IPS-18c (cell line): Measurements from ENCODE around the gene VPS37D.
"Not testable (repeated sequence)": the region's sequence is repeated elsewhere in the genome, so short reads cannot be mapped to it uniquely, and the experiment has no call there.

Experiments used
- H3K4me3 ChIP-seq: 2 replicates; pipeline ENCODE4 v1.7.0; 2013; ENCODE audit warnings: low read depth, mild to moderate bottlenecking, low read length, moderate library complexity; ENCODE audit not compliant: insufficient read depth
- H3K9me3 ChIP-seq: one replicate; pipeline ENCODE4 v1.6.1; 2013; ENCODE audit warnings: mild to moderate bottlenecking, low read length, moderate library complexity; ENCODE audit not compliant: control insufficient read depth, insufficient read depth

VPS37D gene

DNA sequence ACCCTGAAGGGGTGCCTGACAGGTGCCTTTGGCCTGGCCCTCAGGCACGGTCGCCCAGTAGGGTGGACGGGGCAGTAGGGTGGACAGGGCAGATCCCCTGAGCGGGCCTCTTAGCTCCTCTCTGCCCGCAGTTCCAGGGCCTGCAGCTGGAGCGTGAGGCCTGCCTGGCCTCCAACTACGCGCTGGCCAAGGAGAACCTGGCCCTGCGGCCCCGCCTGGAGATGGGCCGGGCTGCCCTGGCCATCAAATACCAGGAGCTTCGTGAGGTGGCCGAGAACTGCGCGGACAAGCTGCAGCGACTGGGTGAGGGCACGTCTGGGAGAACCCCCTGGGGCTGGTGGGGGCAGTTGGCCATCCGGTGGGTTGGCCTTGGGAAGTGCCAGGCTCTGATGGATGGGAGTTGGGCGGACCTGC is 1.7 kb downstream of the VPS37D start:
- Histone ChIP-seq H3K9me3 (no peaks in the 10 kb centered on the region), H3K4me3 (no peak overlapping the region; the same call in 1 of the 2 replicates)

DNA sequence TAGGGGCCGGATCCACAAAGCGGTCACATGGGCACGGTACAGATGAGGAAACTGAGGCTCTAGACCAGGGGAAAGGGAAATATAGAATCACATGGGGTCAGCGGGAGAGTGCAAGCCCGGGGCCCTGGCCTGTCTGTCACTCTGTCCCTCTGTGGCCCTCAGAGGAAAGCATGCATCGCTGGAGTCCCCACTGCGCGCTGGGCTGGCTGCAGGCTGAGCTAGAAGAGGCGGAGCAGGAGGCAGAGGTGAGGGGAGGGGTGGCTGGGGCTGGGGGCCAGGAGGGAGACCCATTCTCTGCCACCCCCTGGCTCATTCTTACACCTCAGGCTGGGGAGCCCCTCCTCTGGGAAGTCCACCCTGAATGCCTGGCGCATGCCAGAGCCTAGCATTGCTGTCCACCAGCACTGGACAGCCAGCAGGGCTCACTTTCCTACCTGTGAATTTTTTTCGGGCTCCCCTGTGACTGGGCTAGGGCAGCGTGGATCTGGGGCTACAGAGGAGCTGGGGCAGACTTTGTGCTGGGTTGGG is 2.3 kb downstream of the VPS37D start:
- Histone ChIP-seq H3K9me3 (no peaks in the 10 kb centered on the region), H3K4me3 (no peak overlapping the region)

DNA sequence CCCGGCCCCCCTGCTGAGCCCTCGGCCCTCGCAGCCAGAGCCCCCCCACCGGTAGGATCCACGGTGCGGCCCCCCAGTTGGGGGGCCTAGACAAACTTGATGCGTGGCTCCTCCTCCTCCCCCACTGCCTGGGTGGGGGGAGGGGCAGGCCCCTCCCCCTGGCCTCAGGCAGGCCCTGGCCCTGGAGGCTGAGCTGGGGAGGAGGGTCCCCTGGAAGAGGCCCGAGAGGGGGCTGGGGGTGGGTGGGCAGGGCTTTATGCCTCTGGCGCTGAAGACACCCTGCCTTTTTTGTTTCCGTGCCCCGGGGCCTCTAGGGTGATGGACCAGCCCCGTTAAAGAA is 3.7 kb downstream of the VPS37D start:
- H3K4me3 ChIP-seq, result no peak overlapping the region
- H3K9me3 ChIP-seq, result no peaks in the 10 kb centered on the region

DNA sequence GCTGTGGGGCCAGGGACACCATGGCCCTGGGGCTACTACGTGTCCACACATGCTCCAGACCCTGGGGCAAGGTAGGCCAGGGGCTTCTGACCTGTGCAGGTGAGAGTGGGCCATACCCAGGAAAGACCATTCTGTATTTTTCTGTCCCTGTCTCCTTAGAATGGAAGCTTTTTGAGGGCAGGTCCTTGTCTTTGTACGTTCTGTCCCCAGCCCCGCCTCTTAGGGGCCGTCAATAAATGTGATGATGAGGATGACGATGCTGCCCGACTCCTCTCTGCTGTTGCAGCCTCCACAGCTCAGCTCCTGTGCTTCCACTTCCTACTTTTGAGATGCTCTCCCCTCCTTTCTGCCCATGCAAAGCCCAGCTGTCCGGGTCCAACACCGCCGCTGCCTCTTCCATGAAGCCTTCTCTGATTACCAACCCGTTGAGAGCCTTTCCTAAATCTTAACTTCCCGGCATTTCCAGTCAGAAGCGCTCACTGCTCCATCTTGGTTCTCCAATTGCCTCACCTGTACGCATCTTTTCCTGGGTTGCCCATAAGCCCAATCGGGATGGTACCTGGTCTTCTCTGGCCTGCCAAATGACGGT is 4.3 kb downstream of the VPS37D start:
- no peak overlapping the region for H3K4me3 ChIP-seq
- H3K9me3 ChIP-seq, result no peaks in the 10 kb centered on the region

DNA sequence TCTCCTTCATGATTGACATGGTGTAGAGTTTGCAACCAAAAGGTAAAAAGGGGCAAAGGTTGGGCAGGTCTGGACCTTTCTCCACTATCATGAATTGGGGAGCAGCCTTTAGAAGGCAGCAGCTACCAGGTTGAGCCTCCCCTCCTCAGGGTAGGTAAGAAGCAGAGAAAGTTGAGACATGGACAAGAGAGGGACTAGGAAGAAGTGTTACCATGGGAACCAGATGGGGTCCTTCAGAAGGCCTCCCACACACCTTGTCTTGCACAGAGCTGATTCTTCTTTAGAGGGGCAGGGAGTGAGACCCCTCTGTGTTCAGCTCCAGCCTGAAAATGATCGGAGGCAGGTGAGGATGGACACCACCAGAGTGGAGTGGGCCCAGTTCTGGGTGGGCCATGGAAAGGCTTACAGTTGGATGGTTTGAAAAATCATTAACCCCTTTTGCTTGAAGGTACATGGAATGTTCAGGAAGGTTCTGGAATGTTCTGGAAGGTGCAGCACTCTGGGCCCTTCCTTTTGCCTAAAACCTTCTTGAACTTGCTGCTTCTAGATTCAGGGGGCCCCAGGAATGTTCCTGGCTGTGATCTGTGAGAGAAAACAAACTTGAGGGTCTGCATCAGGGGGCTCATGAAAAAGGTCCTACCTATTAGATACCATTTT is 7.0 kb downstream of the VPS37D start:
- Histone ChIP-seq H3K9me3 (no peaks in the 10 kb centered on the region), H3K4me3 (no peak overlapping the region)

DNA sequence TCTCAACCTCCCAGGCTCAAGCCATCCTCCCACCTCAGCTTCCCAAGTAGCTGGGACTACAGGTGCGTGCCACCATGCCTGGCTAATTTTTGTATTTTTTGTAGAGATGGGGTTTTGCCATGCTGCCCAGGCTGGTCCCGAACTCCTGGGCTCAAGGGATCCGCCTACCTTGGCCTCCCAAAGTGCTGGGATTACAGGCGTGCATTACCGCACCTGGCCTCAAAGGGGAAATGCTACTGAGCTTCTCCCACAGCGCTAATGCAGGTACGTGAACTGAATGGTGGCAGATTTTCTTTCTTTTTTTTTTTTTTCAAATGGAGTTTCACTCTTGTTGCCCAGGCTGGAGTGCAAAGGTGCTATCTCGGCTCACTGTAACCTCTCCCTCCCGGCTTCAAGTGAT is 8.4 kb downstream of the VPS37D start:
- not testable (repeated sequence) for H3K9me3 ChIP-seq, H3K4me3 ChIP-seq

DNA sequence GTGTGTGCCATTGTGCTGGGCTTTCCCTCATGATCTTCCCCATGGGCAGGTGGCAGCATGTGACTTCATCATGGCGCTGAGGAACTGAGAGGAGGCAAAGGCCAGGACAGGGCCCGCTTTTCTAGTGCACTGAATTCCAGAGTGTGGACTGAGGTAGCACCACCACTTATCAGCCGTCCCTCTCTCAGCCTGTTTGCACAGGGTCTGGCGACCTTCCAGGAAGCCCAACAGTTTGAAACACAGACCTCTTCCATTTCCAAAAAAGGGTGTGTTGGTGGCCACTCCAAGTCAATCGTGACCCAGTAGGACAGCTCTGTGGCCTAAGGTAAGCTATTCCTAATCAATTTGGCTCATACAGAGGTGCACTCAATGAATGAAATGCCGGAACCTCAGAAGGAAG is 11.2 kb downstream of the VPS37D start:
- no peaks in the 10 kb centered on the region for H3K9me3 ChIP-seq
- H3K4me3 ChIP-seq, result no peak overlapping the region

DNA sequence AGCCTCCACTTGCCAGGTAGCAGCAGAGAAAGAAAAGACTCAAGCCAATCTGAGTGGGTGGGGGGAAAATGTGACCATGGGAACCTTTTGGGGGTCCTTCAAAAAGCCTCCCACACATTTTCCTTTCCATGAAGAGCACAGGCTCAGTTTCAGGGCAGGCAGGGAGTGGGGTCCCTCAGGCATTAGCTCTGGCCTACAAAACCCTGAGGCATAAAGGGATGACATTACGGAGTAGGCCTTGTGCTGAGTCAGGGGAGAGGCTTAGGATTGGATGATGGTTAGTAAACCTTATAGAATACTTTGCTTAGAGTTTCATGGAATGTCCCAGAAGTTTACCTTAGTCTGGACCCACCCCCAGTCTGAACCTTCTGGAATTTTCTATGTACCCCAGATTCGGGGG is 12.1 kb downstream of the VPS37D start:
- Histone ChIP-seq H3K4me3 (no peak overlapping the region), H3K9me3 (no peaks in the 10 kb centered on the region)

DNA sequence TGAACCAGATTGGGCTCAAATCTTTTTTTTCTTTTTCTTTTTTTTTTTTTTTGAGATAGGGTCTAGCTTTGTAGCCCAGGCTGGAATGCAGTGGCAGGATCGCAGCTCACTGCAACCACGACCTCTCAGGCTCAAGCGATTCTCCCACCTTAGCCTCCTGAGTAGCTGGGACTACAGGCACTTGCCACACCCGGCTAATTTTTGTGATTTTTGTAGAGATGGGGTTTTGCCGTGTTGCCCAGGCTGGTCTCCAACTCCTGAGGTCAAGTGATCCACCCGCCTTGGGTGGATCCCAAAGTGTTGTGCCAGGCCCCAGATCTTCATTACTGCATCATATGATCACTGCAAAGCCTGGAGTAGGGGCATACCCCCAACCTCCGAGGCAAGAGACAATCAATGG is 12.9 kb downstream of the VPS37D start:
- Histone ChIP-seq H3K9me3 (no peaks in the 10 kb centered on the region), H3K4me3 (no peak overlapping the region)

DNA sequence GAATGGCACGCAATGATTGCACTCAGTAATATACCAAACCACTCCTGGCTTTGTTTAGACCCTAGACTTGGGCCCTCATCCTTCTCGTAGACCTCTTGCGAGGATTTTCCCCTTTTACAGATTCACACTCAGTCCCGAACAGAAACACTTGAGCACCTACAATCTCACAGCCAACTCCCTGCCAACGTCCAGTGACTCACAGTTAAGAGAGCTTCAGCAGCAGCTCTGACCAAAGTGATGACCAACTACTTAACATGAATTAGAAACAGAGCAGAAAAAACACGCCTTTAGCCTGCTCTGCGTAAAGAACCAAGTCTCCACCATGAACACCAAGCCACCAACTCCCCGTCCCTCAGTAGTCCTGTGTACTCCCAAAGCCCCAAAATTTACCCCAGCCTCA is 13.4 kb downstream of the VPS37D start:
- Histone ChIP-seq H3K9me3 (no peaks in the 10 kb centered on the region), H3K4me3 (no peak overlapping the region)

DNA sequence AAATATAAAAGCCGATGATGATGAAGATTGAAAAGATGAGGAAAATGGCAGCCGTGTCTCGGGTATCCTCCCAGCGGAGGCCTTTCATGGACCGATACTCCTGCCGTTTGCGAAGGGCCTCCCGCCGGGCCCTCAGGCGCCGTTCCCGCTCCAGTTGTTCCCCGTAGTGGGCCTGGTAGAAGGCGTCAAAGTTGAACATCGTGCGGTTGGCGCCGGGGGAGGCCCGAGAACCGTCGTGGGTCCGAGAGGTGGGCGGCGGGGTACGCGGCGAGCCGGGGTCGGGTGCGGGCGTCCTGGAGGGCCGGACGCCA is 15.1 kb downstream of the VPS37D start:
- Histone ChIP-seq H3K9me3 (no peaks in the 10 kb centered on the region), H3K4me3 (peak overlapping the region; percentile 95)

DNA sequence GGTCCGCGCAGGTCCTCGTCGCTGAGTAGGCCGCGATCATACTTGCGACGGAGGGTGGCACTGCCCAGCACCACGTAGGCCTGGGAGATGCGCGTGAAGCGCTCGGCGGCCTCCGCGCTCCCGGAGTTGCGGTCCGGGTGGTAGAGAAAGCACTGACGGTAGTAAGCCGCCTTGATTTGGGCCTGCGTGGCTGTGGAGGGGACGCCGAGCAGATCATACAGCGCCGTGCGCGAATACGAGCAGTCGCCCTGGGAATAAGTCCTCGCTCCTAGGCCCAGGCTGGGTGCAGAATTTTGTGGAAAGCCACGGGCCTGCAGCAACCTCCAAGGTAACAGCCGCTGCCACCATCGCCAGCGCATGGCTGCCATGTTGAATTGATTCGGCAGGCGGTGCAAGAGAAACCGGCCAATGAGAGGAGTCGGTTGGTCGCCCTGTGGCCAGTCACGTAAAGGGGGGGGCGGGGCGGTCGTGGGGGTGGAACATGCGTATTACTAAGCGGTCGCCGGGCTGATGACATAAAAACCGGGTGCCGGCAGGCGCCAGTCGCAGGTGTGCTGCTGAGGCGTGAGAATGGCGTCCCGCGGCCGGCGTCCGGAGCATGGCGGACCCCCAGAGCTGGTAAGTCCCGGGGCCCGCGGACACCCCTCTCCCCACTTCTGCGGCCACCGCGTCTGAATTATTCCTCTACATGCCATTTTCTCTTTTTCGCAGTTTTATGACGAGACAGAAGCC is 15.6 kb downstream of the VPS37D start, which contains the start of the genes BUD23 and DNAJC30:
BUD23 (plus strand) TSS at position 542 of the 732 bp plus-strand sequence; CDS start at position 571, 29 bp downstream.
DNAJC30 (minus strand) TSS at position 398 of the 732 bp plus-strand sequence; CDS start at position 368, 30 bp downstream.
- Histone ChIP-seq H3K9me3 (no peaks in the 10 kb centered on the region), H3K4me3 (peak within 1 kb of the TSS; percentile 95)

DNA sequence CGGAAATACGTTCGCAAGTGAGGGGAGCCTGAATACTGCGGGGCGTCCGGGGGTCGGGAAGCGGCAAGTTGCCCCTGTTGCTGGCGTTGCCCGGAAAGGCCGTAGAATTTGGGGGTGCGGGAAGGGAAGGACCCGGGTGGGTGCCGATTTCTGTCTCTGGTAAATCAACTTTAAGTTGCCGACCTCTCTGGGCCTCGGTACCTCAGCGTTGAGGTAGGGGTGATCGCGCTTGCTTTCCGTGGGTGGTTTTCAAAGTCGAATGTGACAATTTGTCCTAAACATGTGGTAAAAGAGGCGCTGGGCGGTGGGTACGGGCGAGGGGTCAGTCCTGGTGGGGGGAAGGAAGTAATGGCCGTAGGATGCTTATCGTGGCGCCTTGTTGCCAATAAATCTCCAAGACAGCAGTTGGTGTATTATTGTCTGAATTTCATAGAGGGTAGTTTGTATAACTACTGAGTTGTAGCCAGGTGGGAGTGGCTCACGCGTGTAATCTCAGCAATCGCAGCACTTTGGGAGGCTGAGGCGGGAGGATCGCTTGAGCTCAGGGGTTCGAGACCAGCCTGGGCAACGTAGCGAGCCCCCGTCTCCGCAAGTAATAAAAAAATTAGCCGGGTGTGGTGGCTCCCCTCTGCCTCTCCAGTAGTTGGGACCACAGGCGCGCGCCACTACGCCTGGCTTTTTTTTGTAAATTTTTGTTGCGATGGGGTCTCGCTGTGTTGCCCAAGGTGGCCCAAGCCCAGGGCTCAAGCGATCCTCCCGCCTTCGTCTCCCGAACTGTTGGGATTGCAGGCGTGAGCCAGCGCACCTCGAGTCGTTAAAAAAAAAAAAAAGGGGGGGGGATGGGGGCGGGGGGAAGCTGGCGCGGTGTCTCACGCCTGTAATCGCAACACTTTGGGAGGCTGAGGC is 16.4 kb downstream of the VPS37D start:
- Histone ChIP-seq H3K4me3 (peak overlapping the region; percentile 95), H3K9me3 (no peaks in the 10 kb centered on the region)

DNA sequence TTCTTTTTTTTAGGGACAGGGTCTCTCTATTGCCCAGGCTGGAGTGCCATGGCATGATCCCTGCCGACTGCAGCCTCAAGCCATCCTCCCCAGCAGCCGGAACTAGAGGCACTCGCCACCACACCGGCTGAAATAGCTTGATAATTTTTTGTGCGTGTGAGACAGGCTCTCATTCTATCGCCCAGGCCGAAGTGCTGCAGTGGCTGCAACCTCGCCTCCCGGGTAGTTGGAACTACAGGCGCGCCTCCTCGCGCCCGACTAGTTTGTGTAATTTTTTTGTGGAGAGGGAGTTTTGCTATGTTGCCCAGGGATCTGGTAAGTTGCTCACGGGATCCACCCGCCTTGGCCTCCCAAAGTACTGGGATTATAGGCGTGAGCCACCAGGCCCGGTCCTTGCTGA is 17.7 kb downstream of the VPS37D start:
- no peak overlapping the region for H3K4me3 ChIP-seq

DNA sequence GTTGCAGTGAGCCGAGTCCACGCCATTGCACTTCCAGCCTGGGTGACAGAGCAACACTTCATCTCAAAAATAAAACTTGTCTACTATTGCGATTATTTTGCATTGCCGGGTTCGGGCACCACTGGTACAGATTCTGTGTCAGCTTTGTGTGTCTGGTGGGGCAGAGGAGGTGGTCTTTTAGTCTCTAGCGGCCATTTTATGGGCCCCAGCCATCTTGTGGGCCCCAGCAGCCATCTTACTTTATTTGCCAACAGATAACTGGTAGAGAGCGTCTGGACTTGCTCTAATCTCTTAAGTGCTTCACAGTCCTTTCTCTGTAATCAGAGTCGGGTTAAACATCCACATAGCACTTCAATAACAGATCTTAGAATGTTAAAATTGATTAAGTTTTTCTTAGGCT is 20.7 kb downstream of the VPS37D start:
- no peak overlapping the region for H3K4me3 ChIP-seq
- H3K9me3 ChIP-seq, result no peaks in the 10 kb centered on the region

More for the DNA sequence above, 17.7 kb downstream of the VPS37D start:
- H3K9me3 ChIP-seq, result no peaks in the 10 kb centered on the region

DNA sequence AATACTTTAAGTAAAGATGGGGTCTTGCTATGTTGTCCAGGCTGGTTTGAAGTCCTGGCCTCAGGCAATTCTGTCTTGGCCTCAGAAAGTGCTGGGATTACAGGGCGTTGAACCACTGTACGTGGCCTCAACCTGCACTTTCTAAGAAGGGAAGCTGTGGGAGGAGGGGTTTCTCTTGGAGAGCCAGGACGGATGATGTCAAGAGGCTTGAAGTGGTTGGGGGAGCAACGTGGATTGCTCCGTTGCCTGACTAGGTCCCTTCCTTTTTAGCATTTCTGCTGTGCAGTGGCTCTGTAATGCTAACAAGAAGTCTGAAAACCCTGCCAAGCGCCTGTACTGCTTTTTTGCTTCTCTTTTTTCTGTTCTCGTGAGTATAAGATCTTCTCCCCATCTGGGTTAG is 23.0 kb downstream of the VPS37D start:
- Histone ChIP-seq H3K9me3 (no peaks in the 10 kb centered on the region), H3K4me3 (no peak overlapping the region)

DNA sequence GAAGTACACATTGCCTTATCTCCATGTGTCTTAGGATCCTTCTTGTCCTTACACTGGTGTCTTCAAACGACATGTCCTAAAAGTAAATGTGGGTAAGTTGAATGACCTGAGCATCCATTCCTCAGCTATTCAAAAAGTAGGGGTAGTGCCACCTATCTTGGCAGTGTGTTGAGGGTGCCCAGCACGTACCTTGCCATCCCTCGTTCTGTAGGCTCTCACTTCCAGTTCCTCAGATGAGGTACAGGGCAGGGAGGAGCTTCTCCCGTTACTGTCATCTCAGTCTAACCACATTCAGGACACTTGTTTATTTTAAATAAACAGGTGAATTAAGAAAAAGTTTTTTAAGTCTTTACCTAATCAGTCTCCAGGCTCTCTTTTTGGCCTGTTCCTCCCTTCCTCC is 28.7 kb downstream of the VPS37D start:
- Histone ChIP-seq H3K4me3 (no peak overlapping the region), H3K9me3 (no peaks in the 10 kb centered on the region)
